ENCODE data around the gene PKIG. TPM values are rescaled to one million over a fixed set of nuclear protein-coding genes. Genes with fewer than 3 reads are reported as not detected.

Gene PKIG
- polyA plus RNA-seq, 1 donor from 2014 or later = 174 TPM

DNA sequence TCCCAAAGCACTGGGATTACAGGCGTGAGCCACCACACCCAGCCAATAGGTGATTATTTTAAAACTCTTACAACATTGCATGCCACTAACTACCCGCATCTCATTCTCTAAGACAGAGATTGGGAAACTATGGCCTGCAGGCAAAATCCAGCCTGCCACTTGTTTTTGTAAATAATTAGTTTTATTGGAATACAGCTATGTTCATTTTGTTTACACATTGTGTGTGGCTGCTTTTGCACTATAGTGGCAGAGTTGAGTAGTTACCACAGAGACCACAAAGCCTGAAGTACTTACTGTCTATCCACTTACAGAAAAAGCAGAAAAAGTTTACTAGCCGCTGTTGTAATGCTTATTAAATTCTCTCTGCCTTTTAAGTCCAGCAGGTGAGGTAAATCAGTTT lies 16.4 kb upstream of the PKIG start:
- Histone ChIP-seq H3K27ac (ENCODE audit: low read length) (no peak overlapping the region), H3K9me3 (ENCODE audit: low read length) (no peaks in the 10 kb centered on the region), H2AFZ (ENCODE audit: low read depth, low read length) (no peak overlapping the region), H3K36me3 (ENCODE audit: insufficient read depth, low read length) (no peaks in the 10 kb centered on the region), H3K4me2 (ENCODE audit: low read length) (no peak overlapping the region), H3K9me2 (ENCODE audit: insufficient read depth, low read length) (no peaks in the 10 kb centered on the region), H4K20me1 (ENCODE audit: insufficient read depth) (no peaks in the 10 kb centered on the region), H3K9ac (ENCODE audit: low read length) (no peak overlapping the region), H3K79me2 (replicated peaks; ENCODE audit: insufficient read depth, low read length) (peaks cover 5% of the 10 kb centered on the region), H3K4me3 (ENCODE audit: low read length) (no peak overlapping the region), H3K27me3 (ENCODE audit: insufficient read depth, low read depth, low read length) (no peaks in the 10 kb centered on the region), H3F3A (ENCODE audit: insufficient read depth, low read length, poor library complexity, severe bottlenecking) (no peaks in the 10 kb centered on the region)
- TF ChIP-seq MXI1 (conservative IDR thresholded peaks at IDR 0.05; ENCODE audit: poor library complexity, severe bottlenecking) (no peak), SMC3 (conservative IDR thresholded peaks at IDR 0.05; ENCODE audit: poor library complexity) (no peak), EP300 (conservative IDR thresholded peaks at IDR 0.05; ENCODE audit: poor library complexity, severe bottlenecking) (no peak), EZH2 (IDR thresholded peaks at IDR 0.05; ENCODE audit: borderline replicate concordance, insufficient read depth, low read length, poor library complexity, severe bottlenecking) (no peak), RAD21 (conservative IDR thresholded peaks at IDR 0.05) (no peak), TAF1 (IDR thresholded peaks at IDR 0.05; ENCODE audit: low read depth) (no peak), POLR2AphosphoS5 (IDR thresholded peaks at IDR 0.05) (no peak)
- TF ChIP-seq, protein P1, sequence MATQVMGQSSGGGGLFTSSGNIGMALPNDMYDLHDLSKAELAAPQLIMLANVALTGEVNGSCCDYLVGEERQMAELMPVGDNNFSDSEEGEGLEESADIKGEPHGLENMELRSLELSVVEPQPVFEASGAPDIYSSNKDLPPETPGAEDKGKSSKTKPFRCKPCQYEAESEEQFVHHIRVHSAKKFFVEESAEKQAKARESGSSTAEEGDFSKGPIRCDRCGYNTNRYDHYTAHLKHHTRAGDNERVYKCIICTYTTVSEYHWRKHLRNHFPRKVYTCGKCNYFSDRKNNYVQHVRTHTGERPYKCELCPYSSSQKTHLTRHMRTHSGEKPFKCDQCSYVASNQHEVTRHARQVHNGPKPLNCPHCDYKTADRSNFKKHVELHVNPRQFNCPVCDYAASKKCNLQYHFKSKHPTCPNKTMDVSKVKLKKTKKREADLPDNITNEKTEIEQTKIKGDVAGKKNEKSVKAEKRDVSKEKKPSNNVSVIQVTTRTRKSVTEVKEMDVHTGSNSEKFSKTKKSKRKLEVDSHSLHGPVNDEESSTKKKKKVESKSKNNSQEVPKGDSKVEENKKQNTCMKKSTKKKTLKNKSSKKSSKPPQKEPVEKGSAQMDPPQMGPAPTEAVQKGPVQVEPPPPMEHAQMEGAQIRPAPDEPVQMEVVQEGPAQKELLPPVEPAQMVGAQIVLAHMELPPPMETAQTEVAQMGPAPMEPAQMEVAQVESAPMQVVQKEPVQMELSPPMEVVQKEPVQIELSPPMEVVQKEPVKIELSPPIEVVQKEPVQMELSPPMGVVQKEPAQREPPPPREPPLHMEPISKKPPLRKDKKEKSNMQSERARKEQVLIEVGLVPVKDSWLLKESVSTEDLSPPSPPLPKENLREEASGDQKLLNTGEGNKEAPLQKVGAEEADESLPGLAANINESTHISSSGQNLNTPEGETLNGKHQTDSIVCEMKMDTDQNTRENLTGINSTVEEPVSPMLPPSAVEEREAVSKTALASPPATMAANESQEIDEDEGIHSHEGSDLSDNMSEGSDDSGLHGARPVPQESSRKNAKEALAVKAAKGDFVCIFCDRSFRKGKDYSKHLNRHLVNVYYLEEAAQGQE (IDR thresholded peaks at IDR 0.05; ENCODE audit: borderline replicate concordance) = no peak
- TF ChIP-seq, protein P2, sequence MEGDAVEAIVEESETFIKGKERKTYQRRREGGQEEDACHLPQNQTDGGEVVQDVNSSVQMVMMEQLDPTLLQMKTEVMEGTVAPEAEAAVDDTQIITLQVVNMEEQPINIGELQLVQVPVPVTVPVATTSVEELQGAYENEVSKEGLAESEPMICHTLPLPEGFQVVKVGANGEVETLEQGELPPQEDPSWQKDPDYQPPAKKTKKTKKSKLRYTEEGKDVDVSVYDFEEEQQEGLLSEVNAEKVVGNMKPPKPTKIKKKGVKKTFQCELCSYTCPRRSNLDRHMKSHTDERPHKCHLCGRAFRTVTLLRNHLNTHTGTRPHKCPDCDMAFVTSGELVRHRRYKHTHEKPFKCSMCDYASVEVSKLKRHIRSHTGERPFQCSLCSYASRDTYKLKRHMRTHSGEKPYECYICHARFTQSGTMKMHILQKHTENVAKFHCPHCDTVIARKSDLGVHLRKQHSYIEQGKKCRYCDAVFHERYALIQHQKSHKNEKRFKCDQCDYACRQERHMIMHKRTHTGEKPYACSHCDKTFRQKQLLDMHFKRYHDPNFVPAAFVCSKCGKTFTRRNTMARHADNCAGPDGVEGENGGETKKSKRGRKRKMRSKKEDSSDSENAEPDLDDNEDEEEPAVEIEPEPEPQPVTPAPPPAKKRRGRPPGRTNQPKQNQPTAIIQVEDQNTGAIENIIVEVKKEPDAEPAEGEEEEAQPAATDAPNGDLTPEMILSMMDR (IDR thresholded peaks at IDR 0.05; ENCODE audit: poor library complexity, severe bottlenecking) = no peak

DNA sequence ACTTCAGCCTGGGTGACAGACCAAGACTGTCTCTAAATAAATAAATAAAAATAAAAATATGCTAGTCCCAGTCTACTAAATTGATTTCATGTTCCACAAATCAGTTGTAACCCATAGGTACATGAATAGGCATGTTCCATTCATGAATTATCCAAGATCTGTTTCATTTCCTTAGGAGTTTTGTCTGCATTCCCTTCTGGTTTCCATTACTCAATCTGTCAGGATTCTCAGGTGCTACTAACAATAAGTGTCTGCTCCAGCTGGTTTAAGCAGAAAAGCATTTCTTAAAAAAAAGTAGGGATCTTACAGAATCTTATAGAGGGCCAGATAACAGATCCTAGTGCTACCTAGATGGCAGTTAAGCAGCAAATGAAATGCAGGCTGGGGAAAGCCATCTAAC lies 15.6 kb upstream of the PKIG start:
- TF ChIP-seq, protein P2 (IDR thresholded peaks at IDR 0.05; ENCODE audit: poor library complexity, severe bottlenecking) = no peak
- no peak for TF ChIP-seq RAD21 (conservative IDR thresholded peaks at IDR 0.05)
- no peak for TF ChIP-seq SMC3 (conservative IDR thresholded peaks at IDR 0.05; ENCODE audit: poor library complexity)
- TF ChIP-seq, protein P1 (IDR thresholded peaks at IDR 0.05; ENCODE audit: borderline replicate concordance) = no peak
- no peak for TF ChIP-seq EP300 (conservative IDR thresholded peaks at IDR 0.05; ENCODE audit: poor library complexity, severe bottlenecking)
- TF ChIP-seq TAF1 (IDR thresholded peaks at IDR 0.05; ENCODE audit: low read depth) = no peak
- TF ChIP-seq POLR2AphosphoS5 (IDR thresholded peaks at IDR 0.05) = no peak
- no peak for TF ChIP-seq EZH2 (IDR thresholded peaks at IDR 0.05; ENCODE audit: borderline replicate concordance, insufficient read depth, low read length, poor library complexity, severe bottlenecking)
- no peak for TF ChIP-seq MXI1 (conservative IDR thresholded peaks at IDR 0.05; ENCODE audit: poor library complexity, severe bottlenecking)
- Histone ChIP-seq H3K4me3 (ENCODE audit: low read length) (no peak overlapping the region), H3K27me3 (ENCODE audit: insufficient read depth, low read depth, low read length) (no peaks in the 10 kb centered on the region), H3K36me3 (ENCODE audit: insufficient read depth, low read length) (no peaks in the 10 kb centered on the region), H3K4me2 (ENCODE audit: low read length) (no peak overlapping the region), H3K9ac (ENCODE audit: low read length) (no peak overlapping the region), H4K20me1 (ENCODE audit: insufficient read depth) (no peaks in the 10 kb centered on the region), H3K9me2 (ENCODE audit: insufficient read depth, low read length) (no peaks in the 10 kb centered on the region), H2AFZ (ENCODE audit: low read depth, low read length) (no peak overlapping the region), H3F3A (ENCODE audit: insufficient read depth, low read length, poor library complexity, severe bottlenecking) (no peaks in the 10 kb centered on the region), H3K27ac (ENCODE audit: low read length) (no peak overlapping the region), H3K79me2 (replicated peaks; ENCODE audit: insufficient read depth, low read length) (peaks cover 5% of the 10 kb centered on the region), H3K9me3 (ENCODE audit: low read length) (no peaks in the 10 kb centered on the region)

Data from neural cell (in vitro differentiated cells).